Putamen (tissue), 1 donor: ENCODE results near the gene HLA-DOB.
"Not testable (repeated sequence)": the region's sequence is repeated elsewhere in the genome, so short reads cannot be mapped to it uniquely, and the experiment has no call there.

Experiments used
- DNase-seq: peaks from one replicate; pipeline ENCODE4 v3.0.0-alpha.2; 2016; ENCODE audit warnings: low spot score

Gene HLA-DOB

DNA sequence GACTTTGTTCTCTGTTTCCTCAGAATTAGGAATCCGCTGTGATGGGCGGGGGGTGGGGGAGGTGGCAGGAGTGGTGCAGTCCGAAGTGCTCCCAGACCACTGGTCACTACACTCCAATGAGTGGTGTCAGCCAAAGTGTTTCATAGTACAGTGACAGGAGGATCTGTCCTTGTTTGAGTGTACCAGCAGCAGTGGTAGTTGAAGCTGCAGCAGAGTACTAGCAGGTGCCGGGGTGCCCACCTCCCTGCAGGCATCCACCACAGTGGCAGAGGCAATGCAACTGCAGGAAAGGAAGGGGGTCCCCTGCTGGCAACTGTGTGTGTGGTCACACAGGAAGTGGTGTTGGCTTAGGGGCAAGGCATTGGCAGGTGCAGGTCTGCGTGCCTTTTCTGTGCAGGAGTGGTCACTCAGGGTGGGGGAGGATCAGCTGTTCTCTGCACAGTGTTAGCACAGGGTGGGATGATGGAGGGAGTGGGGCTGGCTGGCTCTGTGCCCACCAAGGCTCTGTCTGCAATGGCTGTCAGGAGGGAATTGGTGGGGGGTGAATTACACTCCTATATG is 9.7 kb downstream of the HLA-DOB start:
- no peak for DNase-seq

DNA sequence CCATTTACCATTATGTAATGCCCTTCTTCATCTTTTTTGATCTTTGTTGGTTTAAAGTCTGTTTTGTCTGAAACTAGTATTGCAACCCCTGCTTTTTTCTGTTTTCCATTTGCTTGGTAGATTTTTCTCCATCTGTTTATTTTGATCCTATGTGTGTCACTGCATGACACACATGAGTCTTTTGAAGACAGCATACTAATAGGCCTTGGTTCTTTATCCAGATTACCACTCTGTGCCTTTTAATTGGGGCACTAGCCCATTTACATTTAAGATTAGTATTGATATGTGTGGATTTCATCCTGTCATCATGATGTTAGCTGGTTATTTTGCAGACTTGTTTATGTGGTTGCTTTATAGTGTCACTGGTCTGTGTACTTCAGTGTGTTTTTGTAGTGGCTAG is 11.4 kb downstream of the HLA-DOB start:
- not testable (repeated sequence) for DNase-seq

DNA sequence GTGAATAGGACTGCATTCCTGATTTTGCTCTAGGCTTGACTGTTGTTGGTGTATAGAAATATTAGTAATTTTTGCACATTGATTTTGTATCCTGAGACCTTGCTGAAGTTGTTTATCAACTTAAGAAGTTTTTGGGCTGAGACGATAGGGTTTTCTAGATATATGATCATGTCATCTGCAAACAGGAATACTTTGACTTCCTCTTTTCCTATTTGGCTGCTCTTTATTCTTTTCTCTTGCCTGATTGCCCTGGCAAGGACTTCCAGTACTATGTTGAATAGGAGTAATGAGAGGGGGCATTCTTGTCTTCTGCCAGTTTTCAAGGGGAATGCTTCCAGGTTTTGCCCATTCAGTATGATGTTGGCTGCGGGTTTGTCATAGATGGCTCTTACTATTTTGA is 13.4 kb downstream of the HLA-DOB start:
- no peak for DNase-seq

DNA sequence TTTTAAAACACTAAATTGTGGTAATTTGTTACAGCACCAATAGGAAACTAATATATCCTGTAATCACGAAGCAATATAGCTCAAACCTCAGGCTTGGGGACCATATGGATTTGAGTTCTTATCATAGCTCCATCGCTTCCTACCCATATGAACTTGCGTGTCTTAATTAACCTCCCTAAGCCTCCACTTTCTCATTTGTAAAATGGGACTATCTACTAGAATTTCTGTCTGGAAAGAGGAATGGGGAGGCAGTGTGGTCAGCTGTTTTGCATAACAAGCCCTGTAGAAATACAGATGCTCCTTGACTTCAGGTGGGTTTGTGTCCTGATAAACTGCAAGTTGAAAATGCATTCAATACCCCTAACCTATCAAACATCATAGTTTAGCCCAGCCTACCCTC is 17.1 kb downstream of the HLA-DOB start:
- no peak for DNase-seq

DNA sequence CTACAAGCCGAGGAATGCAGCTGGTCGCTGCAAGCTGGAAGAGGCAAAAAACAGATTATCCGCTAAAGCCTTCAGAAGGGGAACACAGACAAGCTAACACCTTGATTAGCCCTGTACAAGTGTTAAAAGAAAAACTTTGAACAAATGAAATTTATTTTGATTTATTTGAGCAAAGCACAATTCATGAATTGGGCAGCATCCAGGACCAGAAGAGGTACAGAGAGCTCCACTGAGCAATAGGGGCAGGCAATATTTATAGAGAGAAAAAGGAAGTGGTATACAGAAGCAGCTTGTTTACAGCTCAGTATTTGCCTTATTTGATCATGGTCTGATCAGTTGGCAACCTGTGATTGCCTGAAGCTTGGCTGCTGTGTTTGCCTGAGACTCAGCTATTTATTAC is 17.6 kb downstream of the HLA-DOB start:
- no peak for DNase-seq

DNA sequence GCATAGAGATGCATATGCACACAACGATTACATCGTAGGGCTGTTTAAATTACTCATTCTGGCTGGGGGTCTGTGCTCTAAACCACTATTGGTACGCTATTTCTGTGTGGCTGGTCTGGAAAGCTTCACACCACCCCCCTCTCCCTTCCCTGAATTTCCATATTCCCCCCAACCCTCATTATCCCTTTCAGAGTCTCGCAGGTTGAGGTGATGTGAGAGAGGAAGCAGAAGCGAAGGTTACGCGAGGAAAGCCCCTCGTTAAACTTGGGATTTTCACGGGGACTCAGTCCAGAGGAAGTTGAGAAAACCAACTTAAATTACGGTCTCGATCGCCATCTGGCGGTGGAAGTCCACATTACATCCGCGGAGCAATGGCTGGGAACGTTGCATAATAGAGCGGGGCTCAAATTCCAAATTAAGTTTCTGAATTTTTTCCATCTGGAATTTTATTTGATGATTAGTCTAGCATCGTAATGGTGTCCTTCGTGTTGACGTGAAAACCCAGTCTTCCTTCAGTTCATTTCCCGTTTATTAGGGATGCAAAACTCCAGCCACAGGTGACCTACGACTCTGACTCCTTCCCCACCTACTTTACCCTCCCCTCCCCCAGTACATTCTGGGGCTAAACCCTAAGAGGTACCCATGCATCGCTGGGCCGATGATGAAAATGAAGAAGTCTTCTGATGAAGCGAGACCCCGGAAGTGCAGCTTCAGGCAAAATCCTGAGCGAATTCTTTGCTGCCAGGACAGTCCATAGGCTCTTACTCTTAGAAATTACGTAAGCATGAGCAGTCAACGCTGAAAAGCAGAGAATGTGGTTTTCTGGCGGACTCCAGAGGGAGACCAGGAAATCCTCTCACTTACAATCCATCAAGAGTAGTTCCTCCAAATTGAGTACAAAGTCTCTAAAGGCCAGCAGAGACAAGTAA is 19.7 kb downstream of the HLA-DOB start:
- DNase-seq = peak; percentile 36

DNA sequence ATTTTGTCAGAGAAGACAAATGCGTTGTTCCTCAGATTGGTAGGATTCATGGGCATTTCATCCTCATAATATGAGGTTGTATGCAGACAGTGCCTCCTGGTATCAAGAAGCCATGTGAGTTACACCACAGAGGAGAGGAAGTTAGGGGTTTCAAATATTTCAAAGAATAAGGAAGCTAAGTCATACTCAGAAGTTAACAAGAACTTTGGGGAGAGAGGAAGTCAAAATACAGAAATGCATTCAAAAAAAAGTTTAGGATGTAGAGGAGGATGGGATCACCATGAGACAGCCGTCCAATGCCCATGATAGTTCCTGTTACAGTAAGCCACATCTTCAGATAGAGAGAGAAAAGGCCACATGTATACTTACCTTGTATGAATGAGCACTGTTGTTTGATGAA is 22.3 kb downstream of the HLA-DOB start:
- peak; percentile 16 for DNase-seq

DNA sequence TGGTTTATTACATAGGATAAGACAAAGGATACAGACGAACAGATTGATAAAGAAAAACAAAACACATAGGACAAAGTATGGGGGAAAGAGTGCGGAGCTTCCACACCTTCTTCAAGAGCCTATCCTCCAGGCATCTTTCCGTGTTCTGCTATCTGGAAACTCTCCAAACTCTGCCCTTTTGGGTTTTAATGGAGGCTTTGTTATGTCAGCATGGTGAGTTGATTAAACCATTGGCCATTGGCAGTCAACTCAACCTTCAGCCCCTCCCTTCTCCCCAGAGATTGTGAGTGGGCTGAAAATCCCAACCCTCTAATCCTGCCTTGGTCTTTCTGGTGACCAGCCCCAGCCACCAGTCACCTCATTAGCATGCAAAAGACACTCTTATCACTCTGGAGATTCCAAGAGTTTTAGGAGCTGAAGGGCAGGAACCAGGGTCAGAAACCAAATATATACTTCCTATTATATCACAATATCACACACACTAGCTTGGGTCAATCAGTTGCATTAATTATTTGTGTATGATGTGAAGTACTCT is 23.8 kb downstream of the HLA-DOB start:
- DNase-seq = no peak

DNA sequence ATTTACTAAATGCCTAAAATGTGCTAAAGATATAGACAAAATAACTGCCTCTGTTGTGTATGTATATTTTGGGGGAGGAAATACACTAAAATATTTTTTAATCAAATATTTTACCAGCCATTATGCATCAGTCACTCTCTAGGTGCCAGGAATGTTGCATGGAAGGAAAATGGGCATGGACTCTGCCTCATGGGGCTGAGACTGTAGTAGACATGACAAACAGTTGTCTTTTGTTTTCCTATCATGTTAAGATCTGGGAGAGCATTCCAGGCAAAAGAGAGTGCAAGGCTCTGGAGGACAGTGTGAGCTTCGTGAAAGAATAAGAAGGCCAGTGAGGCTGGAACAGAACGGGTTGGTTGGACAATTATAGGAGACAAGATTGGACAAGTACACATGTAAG is 26.5 kb downstream of the HLA-DOB start:
- DNase-seq = no peak

DNA sequence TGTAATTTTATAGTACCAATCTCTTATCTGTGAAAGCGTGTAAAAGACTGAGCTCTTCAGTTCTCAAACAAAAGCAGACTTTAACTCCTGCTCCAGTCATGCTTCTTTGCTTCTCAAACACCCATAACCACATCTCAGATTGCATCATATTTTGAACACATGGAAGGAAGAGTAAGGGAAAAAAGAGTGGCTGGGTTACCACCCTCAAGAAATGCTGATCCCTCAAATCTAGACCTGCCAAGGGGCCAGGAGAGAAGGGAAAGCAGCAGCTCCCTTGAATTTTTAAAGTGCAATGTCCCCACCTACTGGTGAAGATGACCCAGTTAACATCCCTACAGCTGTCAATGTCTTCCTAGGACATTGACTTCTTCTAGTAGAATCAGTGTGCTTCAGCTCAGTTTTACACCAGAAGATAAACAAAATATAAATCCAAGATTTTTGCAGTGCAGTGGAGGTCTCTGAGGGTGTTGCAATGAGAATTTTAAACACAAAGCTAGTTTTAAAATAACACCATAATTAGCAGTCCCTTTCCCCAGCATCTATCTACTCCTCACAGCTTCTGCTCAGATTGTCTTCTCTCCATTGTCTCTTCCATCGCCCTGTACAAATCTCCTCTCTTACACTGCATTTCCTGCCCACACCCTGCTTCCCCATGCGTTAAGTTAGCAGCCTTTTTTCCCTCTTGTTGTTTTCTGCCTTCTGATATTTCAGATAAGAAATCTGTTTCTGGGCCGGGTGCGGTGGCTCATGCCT is 30.8 kb downstream of the HLA-DOB start:
- peak; percentile 53 for DNase-seq

DNA sequence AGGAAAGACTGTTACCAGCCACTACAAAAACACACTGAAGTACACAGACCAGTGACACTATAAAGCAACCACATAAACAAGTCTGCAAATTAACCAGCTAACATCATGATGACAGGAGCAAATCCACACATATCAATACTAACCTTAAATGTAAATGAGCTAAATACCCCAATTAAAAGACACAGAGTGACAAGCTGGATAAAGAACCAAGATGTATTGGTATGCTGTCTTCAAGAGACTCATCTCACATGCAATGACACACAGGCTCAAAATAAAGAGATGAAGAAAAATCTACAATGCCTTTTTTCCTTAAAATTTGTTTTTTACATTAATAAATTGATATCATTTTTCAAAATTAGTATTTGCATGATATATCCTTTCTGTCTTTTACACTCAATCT is 33.9 kb downstream of the HLA-DOB start:
- DNase-seq = not testable (repeated sequence)

DNA sequence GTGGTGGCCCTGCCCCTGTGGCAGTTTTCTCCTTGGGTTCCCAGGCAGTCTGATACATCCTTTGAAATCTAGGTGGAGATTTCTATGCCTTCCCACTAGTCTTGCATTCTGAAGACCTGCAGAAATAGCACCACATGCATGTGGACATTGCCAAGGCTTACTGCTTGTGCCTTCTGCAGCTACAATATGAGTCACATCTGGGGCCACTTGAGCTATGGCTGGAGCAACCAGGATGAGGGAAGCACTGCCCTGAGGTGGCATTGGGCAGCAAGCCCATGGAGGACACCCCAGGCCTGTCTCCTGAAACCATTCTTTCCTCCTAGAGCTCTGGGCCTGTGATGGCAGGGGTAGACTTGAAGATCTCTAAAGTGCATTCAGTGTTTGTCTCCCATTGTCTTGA is 37.8 kb downstream of the HLA-DOB start:
- DNase-seq = no peak

DNA sequence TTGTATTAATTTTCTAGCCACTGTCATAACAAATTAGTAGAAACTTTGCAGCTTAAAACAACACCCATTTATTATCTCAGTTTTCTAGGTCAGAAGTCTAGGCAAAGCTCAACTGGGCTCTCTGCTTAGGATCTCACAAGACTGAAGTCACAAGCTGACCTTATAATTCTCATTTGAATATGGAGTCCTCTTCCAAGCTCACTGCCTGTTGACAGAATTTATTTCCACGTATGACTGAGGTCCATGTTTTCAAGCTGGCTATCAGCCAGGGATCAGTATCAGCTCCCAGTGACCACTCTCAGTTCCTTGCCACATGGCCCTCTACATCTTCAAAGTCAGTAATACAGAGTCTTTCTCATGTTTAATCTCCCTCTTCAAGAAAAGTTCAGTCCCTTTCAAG is 41.7 kb downstream of the HLA-DOB start:
- no peak for DNase-seq

DNA sequence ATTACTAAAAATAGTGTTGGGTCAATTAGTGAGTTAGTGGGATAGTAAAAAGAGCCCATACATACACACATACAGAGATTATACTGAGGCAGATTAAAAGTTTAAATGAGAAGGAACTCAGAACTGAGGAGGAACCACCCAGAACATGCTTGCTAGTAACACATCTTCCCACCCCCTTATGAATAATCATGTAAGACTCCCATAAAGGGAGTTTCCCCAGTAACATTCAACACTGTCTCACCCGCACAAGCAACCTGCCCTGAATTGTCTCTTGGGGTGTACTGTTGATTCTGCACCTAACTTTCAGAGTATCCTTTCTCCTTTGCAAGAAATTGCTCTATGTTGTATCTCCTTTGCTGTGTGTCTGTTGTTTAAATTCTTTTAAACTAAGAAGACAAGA is 42.4 kb downstream of the HLA-DOB start:
- DNase-seq = no peak

DNA sequence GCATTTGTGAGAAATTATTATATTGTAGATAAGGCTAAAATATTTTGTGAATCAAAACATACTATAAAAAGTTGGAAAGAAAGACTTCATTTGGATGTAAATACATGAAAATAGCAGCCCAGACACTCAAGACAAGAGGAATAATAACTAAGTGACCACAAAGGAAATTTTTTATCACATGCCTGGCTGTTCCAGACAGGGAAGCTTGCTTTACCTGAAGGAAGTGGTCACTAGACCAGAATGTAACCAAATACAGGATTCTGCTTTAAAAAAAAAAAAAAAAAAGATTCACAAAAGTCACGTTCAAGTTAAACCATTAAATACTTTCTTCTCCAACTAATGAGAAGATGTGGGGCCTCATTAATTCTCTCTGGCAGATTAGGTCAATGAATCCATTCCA is 44.1 kb downstream of the HLA-DOB start:
- no peak for DNase-seq

DNA sequence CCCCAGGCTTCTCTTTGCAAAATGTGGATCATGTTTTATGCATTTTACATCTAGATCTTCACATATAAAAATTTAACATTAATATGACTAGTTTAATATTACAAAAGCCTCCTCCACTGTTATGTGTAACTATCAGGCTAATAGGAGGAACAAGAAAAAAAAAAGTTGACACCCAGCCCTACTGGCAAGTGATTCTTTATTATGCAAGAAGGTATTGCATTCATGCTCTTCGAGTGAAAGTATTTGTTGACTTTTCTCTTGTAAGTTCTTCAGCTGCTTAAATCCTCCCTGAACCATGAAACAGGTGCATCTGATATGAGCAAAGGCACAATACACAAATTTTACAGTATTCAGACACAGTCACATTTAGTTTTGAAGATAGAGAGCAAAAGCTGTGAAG is 52.8 kb downstream of the HLA-DOB start:
- DNase-seq = no peak

DNA sequence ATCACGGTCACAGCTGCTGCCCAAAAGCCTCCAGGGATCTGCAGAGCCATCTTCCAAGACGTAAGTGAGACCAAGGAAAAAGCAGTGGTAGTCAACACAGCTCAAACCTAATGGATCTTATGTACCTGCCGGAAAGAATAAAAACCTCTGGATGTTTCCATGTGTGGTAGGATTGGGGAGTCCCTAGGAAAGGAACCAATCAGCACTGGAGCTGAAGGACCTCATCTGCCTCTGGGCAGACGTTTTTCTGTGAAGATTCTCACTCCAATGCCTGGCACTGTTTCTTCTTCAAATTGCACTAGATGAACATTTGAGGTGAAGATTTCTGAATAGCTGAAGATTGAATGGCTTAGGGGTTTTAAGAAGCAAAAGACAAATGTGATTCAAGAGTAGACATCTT is 53.4 kb downstream of the HLA-DOB start, which contains the start of gene HLA-DQB2:
Gene HLA-DQB2, minus strand, starts transcription at position 112 of the 400 bp plus-strand sequence. Its CDS starts 62 bp downstream, at position 50.
- DNase-seq = no peak
